Heart right ventricle (tissue), 16 donors: ENCODE data around the gene NLRP11. TPM values are rescaled to one million over a fixed set of nuclear protein-coding genes. Genes with fewer than 3 reads are reported as not detected.

Source experiments
- ATAC-seq, 8 donors: fragments of 200-7000 bp; cut with Tn5 transposase; one replicate each; pipeline ENCODE4 v1.9.1; 2020; ENCODE audit warnings: mild to moderate bottlenecking in 8 of 8, moderate library complexity in 8 of 8, moderate number of reproducible peaks in 1 of 8
- DNase-seq, 2 donors: peaks; one replicate each; pipeline ENCODE4 v3.0.0-alpha.2; 2020
- H3K27ac ChIP-seq, 10 donors: fragments of 200-600 bp; sonication (generic) in 2 of 10; one replicate each; pipeline versions ENCODE4 v1.5.0 to v1.8.0; 2020 to 2022; ENCODE audit warnings: mild to moderate bottlenecking in 3 of 10
- H3K27me3 ChIP-seq, 7 donors: fragments of 200-600 bp; one replicate each; pipeline ENCODE4 v1.8.0; 2021 to 2022; ENCODE audit warnings: mild to moderate bottlenecking in 2 of 7
- H3K36me3 ChIP-seq, 9 donors: fragments of 200-600 bp; sonication (generic) in 1 of 9; one replicate each; pipeline versions ENCODE4 v1.5.0 to v1.8.0; 2020 to 2022; ENCODE audit warnings: mild to moderate bottlenecking in 2 of 9
- H3K4me1 ChIP-seq, 9 donors: fragments of 200-600 bp; sonication (generic) in 1 of 9; one replicate each; pipeline versions ENCODE4 v1.5.0 to v1.8.0; 2020 to 2022; ENCODE audit warnings: mild to moderate bottlenecking in 4 of 9
- H3K4me3 ChIP-seq, 10 donors: fragments of 200-600 bp; sonication (generic) in 2 of 10; one replicate each; pipeline versions ENCODE4 v1.5.0 to v1.8.0; 2020 to 2022; ENCODE audit warnings: mild to moderate bottlenecking in 7 of 10, moderate library complexity in 2 of 10
- H3K9me3 ChIP-seq, 11 donors: fragments of 200-600 bp in 10 of 11; sonication (generic) in 2 of 11; one replicate each; pipeline versions ENCODE4 v1.5.0 to v1.8.0; 2013 to 2022; ENCODE audit warnings: mild to moderate bottlenecking in 2 of 11, control low read depth in 1 of 11, moderate library complexity in 1 of 11
- CTCF ChIP-seq, 9 donors: fragments of 200-600 bp; sonication (generic) in 2 of 9; IDR thresholded peaks; one replicate each; pipeline versions ENCODE4 v1.5.0 to v1.8.0; 2021 to 2022; ENCODE audit warnings: antibody characterized with exemption in 9 of 9, mild to moderate bottlenecking in 5 of 9, moderate library complexity in 1 of 9
- WGBS, 2 donors: extraction: QIAGEN DNeasy Blood & Tissue Kit; methylation state at CpG; one replicate each; pipeline ENCODE4 v1.1.7; 2013; ENCODE audit warnings: inconsistent platforms in 1 of 2; 5-methylcytosine and 5-hydroxymethylcytosine counted together
- intact Hi-C, 10 donors: fragments of 100-400 bp; cut with DNase I; formaldehyde crosslinking; loops; one replicate each; pipeline versions ENCODE4 v1.11.1 to v1.14.2; 2022
- polyA plus RNA-seq, 2 donors: library from polyadenylated mRNA; stranded (reverse); fragments of 200-250 nt; gene quantifications; one replicate each; pipeline ENCODE4 v1.2.3, GENCODE V29; 2013
- total RNA-seq, 10 donors: library from RNA; stranded (reverse); fragmentation: NEBNext Ultra II Directional in 3 of 10; extraction: Animal tissue kit (Norgen Biotek cat#: 25700) in 3 of 10; gene quantifications; one replicate each; pipeline versions ENCODE4 v1.2.1 to v1.2.4, GENCODE V29; 2021 to 2023
- donor health status: Arrhythmogenic right ventricular cardiomyopathy.
- donor health status: ischemic (EF 13 %, LVEDD 7.1; RV severe dilation, severe dysfunction).
- donor health status: healthy with polysubstance abuse.
- donor health status: DM: no; HTN: yes; CAD: no.
- donor health status: DM: no; HTN: no; CAD: no.
- donor health status: ischemic (EF 25% LVEDD 6.9; RV normal size, moderate dysfunction).
- donor health status: ischemic (EF 25% LVEDD 5.7; RV mildly dilated, moderate dysfunction).
- donor health status: healthy.
- donor health status: DM: yes; HTN: yes; CAD: no.
- donor health status: Ischemic cardiomyopathy.
- donor health status: ischemic (EF 35%, LVEDD 5.7; RV mildly dilated, moderate dysfunction).
- donor health status: nonischemic (EF 11% LVEDD 7.7; RV severe dilation, severe dysfunction).
- donor health status: DM: yes; HTN: yes; CAD: no.
- donor health status: PGD.
- donor health status: ischemic (EF 29% LVEDD 5.4; RV normal size, mild dysfunction).
- donor health status: nonischemic (EF 23%, LVEDD 6.1; RV moderate dilation, normal function).

Gene NLRP11
- total and polyA plus RNA-seq, 12 donors, result not detected

GRCh38 chr19:55866521-55866920, 34.7 kb upstream of the NLRP11 start:
- ATAC-seq (no peak), DNase-seq (no peak)
- H3K4me3 ChIP-seq, result no peak overlapping the region
- peaks cover 0 to 11% (median 0%) of the 10 kb centered on the region in 7 donors for H3K27me3 ChIP-seq
- H3K27ac ChIP-seq, result no peak overlapping the region
- H3K4me1 ChIP-seq, result no peaks in the 10 kb centered on the region
- no peak for TF ChIP-seq CTCF (IDR thresholded peaks at IDR 0.05)
- intact Hi-C loops, result no loop called here
- 48 to 53% methylated on average over 3 of the region's 3 CpGs for WGBS, 2 donors
- H3K36me3 ChIP-seq, result no peaks in the 10 kb centered on the region
- H3K9me3 ChIP-seq, result peaks cover 0 to 58% (median 5%) of the 10 kb centered on the region in 11 donors

- intact Hi-C loops, result no loop called here
- TF ChIP-seq CTCF (IDR thresholded peaks at IDR 0.05), result no peak
- H3K36me3 ChIP-seq, result no peaks in the 10 kb centered on the region
- ATAC-seq (no peak), DNase-seq (no peak)
- H3K27me3 ChIP-seq, result no peaks in the 10 kb centered on the region
- peaks cover 0 to 46% (median 0%) of the 10 kb centered on the region in 11 donors for H3K9me3 ChIP-seq
- no peak overlapping the region for H3K27ac ChIP-seq
- no peaks in the 10 kb centered on the region for H3K4me1 ChIP-seq
- H3K4me3 ChIP-seq, result no peak overlapping the region
- WGBS, 2 donors, result 58 to 59% methylated on average over 5 of the region's 5 CpGs
Observed at GRCh38 chr19:55858969-55859368, 27.2 kb upstream of the NLRP11 start.

- Histone ChIP-seq H3K4me1 (no peaks in the 10 kb centered on the region), H3K9me3 (peaks cover 0 to 51% (median 0%) of the 10 kb centered on the region in 11 donors), H3K36me3 (no peaks in the 10 kb centered on the region), H3K27ac (no peak overlapping the region), H3K27me3 (no peaks in the 10 kb centered on the region), H3K4me3 (no peak overlapping the region)
- intact Hi-C loops, result no loop called here
- DNase-seq (no peak), ATAC-seq (no peak)
- 91% methylated on average over 14 of the region's 14 CpGs for WGBS, 2 donors
- TF ChIP-seq CTCF (IDR thresholded peaks at IDR 0.05), result no peak
Observed at GRCh38 chr19:55858401-55858800, 26.6 kb upstream of the NLRP11 start.

- Histone ChIP-seq H3K27me3 (no peaks in the 10 kb centered on the region), H3K9me3 (peaks cover 0 to 50% (median 0%) of the 10 kb centered on the region in 11 donors), H3K36me3 (no peaks in the 10 kb centered on the region), H3K27ac (no peak overlapping the region), H3K4me1 (no peaks in the 10 kb centered on the region), H3K4me3 (no peak overlapping the region)
- DNase-seq, result no peak
- ATAC-seq, result no peak
- no peak for TF ChIP-seq CTCF (IDR thresholded peaks at IDR 0.05)
- 88 to 90% methylated on average over 23 of the region's 23 CpGs for WGBS, 2 donors
- intact Hi-C loops, result no loop called here
Observed at GRCh38 chr19:55857974-55858373, 26.2 kb upstream of the NLRP11 start.
